Psoas muscle (tissue), 8 donors: ENCODE data around the gene AP2M1. TPM values are rescaled to one million over a fixed set of nuclear protein-coding genes. Genes with fewer than 3 reads are reported as not detected.

Source experiments
- ATAC-seq, 4 donors: fragments of 200-7000 bp; cut with Tn5 transposase; one replicate each; pipeline ENCODE4 v1.9.1; 2020; ENCODE audit warnings: moderate library complexity in 3 of 4, mild to moderate bottlenecking in 2 of 4
- DNase-seq, 2 donors: peaks; one replicate each; pipeline ENCODE4 v3.0.0-alpha.2; 2020
- H3K27ac ChIP-seq: fragments of 200-600 bp; one replicate; pipeline ENCODE4 v1.8.0; 2022
- H3K27me3 ChIP-seq, 3 donors: fragments of 200-600 bp in 1 of 3; one replicate each; pipeline versions ENCODE4 v1.6.1 to v1.8.0; 2013 to 2022; ENCODE audit warnings: low read length in 2 of 3, mild to moderate bottlenecking in 2 of 3, moderate library complexity in 1 of 3; ENCODE audit not compliant: insufficient read depth in 3 of 3
- H3K36me3 ChIP-seq, 2 donors: fragments of 200-600 bp in 1 of 2; one replicate each; pipeline versions ENCODE4 v1.6.1 to v1.8.0; 2013 to 2022; ENCODE audit warnings: low read depth in 1 of 2, mild to moderate bottlenecking in 1 of 2, moderate library complexity in 1 of 2; ENCODE audit not compliant: insufficient read depth in 1 of 2
- H3K4me1 ChIP-seq: fragments of 200-600 bp; one replicate; pipeline ENCODE4 v1.8.0; 2022
- H3K4me3 ChIP-seq: fragments of 200-600 bp; one replicate; pipeline ENCODE4 v1.8.0; 2022; ENCODE audit warnings: mild to moderate bottlenecking
- H3K9me3 ChIP-seq: fragments of 200-600 bp; one replicate; pipeline ENCODE4 v1.8.0; 2022
- CTCF ChIP-seq: fragments of 200-600 bp; IDR thresholded peaks from one replicate; pipeline ENCODE4 v1.8.0; 2022; ENCODE audit warnings: antibody characterized with exemption
- WGBS, 3 donors: extraction: QIAGEN DNeasy Blood & Tissue Kit; methylation state at CpG; one replicate each; pipeline versions ENCODE4 v1.1.6 to v1.1.7; 2013; 5-methylcytosine and 5-hydroxymethylcytosine counted together
- intact Hi-C, 2 donors: fragments of 100-400 bp; cut with DNase I; formaldehyde crosslinking; loops; one replicate each; pipeline versions ENCODE4 v1.11.0 to v1.14.2; 2022
- polyA plus RNA-seq, 3 donors: library from polyadenylated mRNA; stranded (reverse); fragments of 200-250 nt; gene quantifications; one replicate each; pipeline ENCODE4 v1.2.3, GENCODE V29; 2013
- total RNA-seq, 4 donors: library from RNA; stranded (reverse); fragmentation: NEBNext Ultra II Directional in 2 of 4; extraction: Animal tissue kit (Norgen Biotek cat#: 25700) in 2 of 4; gene quantifications; one replicate each; pipeline versions ENCODE4 v1.2.1 to v1.2.4, GENCODE V29; 2021 to 2023
- donor health status: healthy with polysubstance abuse.
- donor health status: DM: no; HTN: no; CAD: no; lungs with moderate emphysema.
- donor health status: Bipolar disorder and iron deficiency.
- donor health status: healthy.
- donor health status: DM: yes; HTN: yes; CAD: no.
- donor health status: DM: no; HTN: no; CAD: no.
- donor health status: DM: no; HTN: no; CAD: no.
- donor health status: DM: yes; HTN: yes; CAD: no.

Gene AP2M1
- total and polyA plus RNA-seq, 7 donors = 157 to 299 (median 171) TPM

DNA sequence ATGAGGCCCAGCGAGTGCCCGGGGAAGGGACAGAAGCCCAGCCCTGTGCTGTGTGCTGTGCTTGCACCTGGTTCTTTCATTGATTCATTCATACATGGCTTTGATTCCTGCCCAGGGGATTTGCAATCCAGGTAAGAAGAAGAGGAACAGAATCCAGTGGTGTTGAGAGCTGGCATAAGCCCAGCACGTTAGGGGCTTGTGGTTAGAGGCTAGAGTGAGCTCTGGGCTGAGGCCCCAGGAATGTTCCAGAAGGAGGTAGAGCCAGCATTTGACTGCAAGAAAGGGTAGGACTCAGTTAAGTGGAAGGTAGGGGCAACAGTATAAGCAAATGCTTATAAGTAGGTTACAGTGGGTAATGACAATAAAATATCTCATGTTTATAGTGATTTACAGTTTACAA, 57.0 kb downstream of the AP2M1 start:
- Histone ChIP-seq H3K4me1 (no peaks in the 10 kb centered on the region), H3K27ac (no peak overlapping the region), H3K36me3 (no peaks in the 10 kb centered on the region), H3K27me3 (peaks cover 0 to 63% (median 21%) of the 10 kb centered on the region in 3 donors), H3K4me3 (no peak overlapping the region), H3K9me3 (no peaks in the 10 kb centered on the region)
- ATAC-seq (no peak), DNase-seq (no peak)
- no peak for TF ChIP-seq CTCF
- intact Hi-C loops = no loop called here
- WGBS, 3 donors = 51 to 58% (median 55%) methylated on average over 3 of the region's 3 CpGs

DNA sequence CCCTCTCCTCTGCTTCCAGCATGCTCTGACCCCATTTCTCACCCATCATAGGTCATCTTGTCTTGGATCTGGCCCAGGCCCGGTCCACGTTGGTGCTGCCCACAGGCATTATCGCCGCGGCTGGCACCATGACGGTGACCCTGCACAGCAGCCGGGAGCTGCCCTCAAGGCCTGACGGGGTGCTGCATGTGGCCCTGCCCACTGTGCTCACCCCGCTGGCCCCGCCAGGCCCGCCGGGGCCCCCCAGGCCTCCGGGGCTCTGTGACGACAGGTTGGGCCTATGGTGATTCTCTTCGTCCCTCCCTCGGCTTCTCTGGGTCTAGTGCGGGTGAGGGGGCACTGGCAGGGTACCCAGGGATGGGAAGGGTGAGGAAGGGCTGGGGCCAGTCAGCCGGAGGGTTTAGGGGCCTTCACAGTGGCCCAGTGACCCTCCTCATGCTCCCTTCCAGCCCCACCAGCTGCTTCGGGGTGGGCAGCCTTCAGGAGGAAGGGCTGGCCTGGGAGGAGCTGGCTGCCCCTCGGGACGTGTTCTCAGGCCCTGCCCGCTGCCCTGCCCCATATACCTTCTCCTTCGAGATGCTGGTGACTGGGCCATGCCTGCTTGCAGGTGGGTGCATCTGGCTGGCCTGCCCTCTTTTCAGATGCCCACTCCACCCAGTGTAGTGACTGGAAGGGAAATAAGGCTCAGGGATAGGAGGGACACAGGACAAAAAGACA, 58.6 kb downstream of the AP2M1 start:
- ATAC-seq = no peak
- Histone ChIP-seq H3K27me3 (peaks cover 0 to 48% (median 21%) of the 10 kb centered on the region in 3 donors), H3K36me3 (no peaks in the 10 kb centered on the region), H3K9me3 (no peaks in the 10 kb centered on the region), H3K27ac (no peak overlapping the region), H3K4me1 (no peaks in the 10 kb centered on the region), H3K4me3 (no peak overlapping the region)
- TF ChIP-seq CTCF = no peak
- no peak for DNase-seq
- intact Hi-C loops = no loop called here
- 78 to 82% (median 79%) methylated on average over 17 to 23 of the region's 23 CpGs for WGBS, 3 donors

Other genes starting within 250 kb of the AP2M1 start
- 10 to 100 TPM; 34.4 to 94.2 (median 55.6) TPM for gene ABCC5, start 157.0 kb upstream of the AP2M1 start, total RNA-seq
- 10 to 100 TPM; 24.5 to 70.9 (median 61.1) TPM for gene ABCC5, start 157.0 kb upstream of the AP2M1 start, polyA plus RNA-seq
- not detected for gene HTR3D, start 143.1 kb upstream of the AP2M1 start, total RNA-seq
- gene HTR3D, start 143.1 kb upstream of the AP2M1 start, polyA plus RNA-seq = not detected
- not detected for gene HTR3C, start 121.8 kb upstream of the AP2M1 start, total RNA-seq
- gene HTR3C, start 121.8 kb upstream of the AP2M1 start, polyA plus RNA-seq = not detected
- not detected for gene HTR3E, start 77.8 kb upstream of the AP2M1 start, total RNA-seq
- under 1 TPM in 1 of 3 donors, not detected in 2; 0.01 TPM for gene HTR3E, start 77.8 kb upstream of the AP2M1 start, polyA plus RNA-seq
- 10 to 100 TPM; 44.0 to 55.1 (median 50.0) TPM for gene EIF2B5, start 39.5 kb upstream of the AP2M1 start, total RNA-seq
- 100 to 1,000 TPM in 1 of 3 donors, 10 to 100 TPM in 2; 61.4 to 101 (median 80.3) TPM for gene EIF2B5, start 39.5 kb upstream of the AP2M1 start, polyA plus RNA-seq
- gene DVL3, start 19.5 kb upstream of the AP2M1 start, total RNA-seq = 10 to 100 TPM; 46.7 to 57.2 (median 47.7) TPM
- gene DVL3, start 19.5 kb upstream of the AP2M1 start, polyA plus RNA-seq = 10 to 100 TPM; 32.3 to 57.6 (median 36.1) TPM
- 10 to 100 TPM; 44.1 to 93.0 (median 72.7) TPM for gene ABCF3, start 11.3 kb downstream of the AP2M1 start, total RNA-seq
- 100 to 1,000 TPM in 1 of 3 donors, 10 to 100 TPM in 2; 68.5 to 108 (median 79.3) TPM for gene ABCF3, start 11.3 kb downstream of the AP2M1 start, polyA plus RNA-seq
- under 1 TPM in 1 of 4 donors, not detected in 3; 0.26 TPM for gene VWA5B2, start 54.7 kb downstream of the AP2M1 start, total RNA-seq
- under 1 TPM; 0.03 to 0.06 (median 0.04) TPM for gene VWA5B2, start 54.7 kb downstream of the AP2M1 start, polyA plus RNA-seq
- 10 to 100 TPM; 15.8 to 36.7 (median 28.8) TPM for gene ALG3, start 74.1 kb downstream of the AP2M1 start, total RNA-seq
- 10 to 100 TPM; 37.5 to 93.7 (median 38.3) TPM for gene ALG3, start 74.1 kb downstream of the AP2M1 start, polyA plus RNA-seq
- gene EEF1AKMT4, start 74.8 kb downstream of the AP2M1 start, total RNA-seq = 1 to 10 TPM; 1.8 to 8.2 (median 6.2) TPM
- 10 to 100 TPM in 2 of 3 donors, 1 to 10 TPM in 1; 9.0 to 25.5 (median 10.1) TPM for gene EEF1AKMT4, start 74.8 kb downstream of the AP2M1 start, polyA plus RNA-seq
- gene CAMK2N2, start 86.7 kb downstream of the AP2M1 start, total RNA-seq = not detected
- under 1 TPM in 2 of 3 donors, not detected in 1; 0.01 to 0.52 TPM for gene CAMK2N2, start 86.7 kb downstream of the AP2M1 start, polyA plus RNA-seq
- gene ECE2, start 101.2 kb downstream of the AP2M1 start, total RNA-seq = not detected
- not detected for gene ECE2, start 101.2 kb downstream of the AP2M1 start, polyA plus RNA-seq
- gene PSMD2, start 124.4 kb downstream of the AP2M1 start, total RNA-seq = 100 to 1,000 TPM; 338 to 440 (median 424) TPM
- gene PSMD2, start 124.4 kb downstream of the AP2M1 start, polyA plus RNA-seq = 100 to 1,000 TPM; 344 to 898 (median 873) TPM
- gene EIF4G1, start 139.8 kb downstream of the AP2M1 start, total RNA-seq = 100 to 1,000 TPM; 448 to 726 (median 633) TPM
- 100 to 1,000 TPM; 395 to 787 (median 628) TPM for gene EIF4G1, start 139.8 kb downstream of the AP2M1 start, polyA plus RNA-seq
- 10 to 100 TPM; 12.6 to 20.3 (median 13.9) TPM for gene FAM131A, start 162.7 kb downstream of the AP2M1 start, total RNA-seq
- gene FAM131A, start 162.7 kb downstream of the AP2M1 start, polyA plus RNA-seq = 10 to 100 TPM; 12.9 to 26.8 (median 20.2) TPM
- gene CLCN2, start 186.8 kb downstream of the AP2M1 start, total RNA-seq = 1 to 10 TPM in 3 of 4 donors, under 1 TPM in 1; 0.64 to 2.3 (median 1.4) TPM
- 1 to 10 TPM; 1.2 to 2.8 (median 2.0) TPM for gene CLCN2, start 186.8 kb downstream of the AP2M1 start, polyA plus RNA-seq
- gene POLR2H, start 186.9 kb downstream of the AP2M1 start, total RNA-seq = 10 to 100 TPM; 21.2 to 33.2 (median 28.6) TPM
- gene POLR2H, start 186.9 kb downstream of the AP2M1 start, polyA plus RNA-seq = 100 to 1,000 TPM in 1 of 3 donors, 10 to 100 TPM in 2; 41.6 to 117 (median 62.8) TPM
- gene THPO, start 203.4 kb downstream of the AP2M1 start, total RNA-seq = 1 to 10 TPM in 2 of 4 donors, under 1 TPM in 2; 0.79 to 3.0 (median 1.3) TPM
- 1 to 10 TPM in 1 of 3 donors, under 1 TPM in 2; 0.49 to 1.2 (median 0.55) TPM for gene THPO, start 203.4 kb downstream of the AP2M1 start, polyA plus RNA-seq
- 10 to 100 TPM in 1 of 4 donors, 1 to 10 TPM in 3; 4.1 to 10.5 (median 6.3) TPM for gene CHRD, start 205.2 kb downstream of the AP2M1 start, total RNA-seq
- gene CHRD, start 205.2 kb downstream of the AP2M1 start, polyA plus RNA-seq = 1 to 10 TPM; 2.5 to 5.2 (median 5.1) TPM